ENCODE measurements around the gene CORO1C. TPM values are rescaled to one million over a fixed set of nuclear protein-coding genes. Genes with fewer than 3 reads are reported as not detected.
"Not testable (repeated sequence)": the region's sequence is repeated elsewhere in the genome, so short reads cannot be mapped to it uniquely, and the experiment has no call there.

CORO1C gene
- total RNA-seq, 4 donors from 2014 or later = 221 to 441 (median 315) TPM

DNA sequence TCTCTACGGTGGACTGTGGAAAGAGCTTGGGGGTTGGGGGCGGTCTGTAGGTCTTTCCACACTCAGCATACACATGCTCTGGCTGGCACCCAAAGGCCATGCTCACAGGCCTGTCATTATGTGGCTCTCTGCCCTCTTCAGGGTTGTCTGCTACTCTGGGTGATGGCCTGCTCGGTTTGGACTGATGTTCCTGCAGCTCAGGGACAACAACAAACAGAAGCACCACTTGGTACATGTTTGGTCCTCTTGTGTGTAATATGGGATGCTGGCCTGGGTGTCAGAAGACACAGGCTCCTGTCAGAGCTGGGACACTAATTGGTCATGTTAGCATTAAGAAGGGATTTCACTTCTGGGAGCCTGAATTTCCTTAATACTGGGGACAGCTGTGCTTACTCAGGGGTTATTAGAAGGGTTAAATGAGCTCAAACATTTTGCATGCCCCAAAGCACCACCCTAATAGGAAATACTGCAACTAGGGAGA lies 64.9 kb downstream of the CORO1C start:
- peaks cover 0 to 6% (median 5%) of the 10 kb centered on the region in 4 donors for H3K36me3 ChIP-seq
- no peak overlapping the region for H3K4me3 ChIP-seq
- intact Hi-C loops (cut with DNase I) = no loop called here
- no peaks in the 10 kb centered on the region for H3K27me3 ChIP-seq
- DNase-seq (ENCODE audit: extremely low spot score) = no peak
- H3K4me1 ChIP-seq = peaks cover 59 to 85% (median 80%) of the 10 kb centered on the region in 4 donors
- H3K9me3 ChIP-seq = no peaks in the 10 kb centered on the region
- TF ChIP-seq, protein P1, sequence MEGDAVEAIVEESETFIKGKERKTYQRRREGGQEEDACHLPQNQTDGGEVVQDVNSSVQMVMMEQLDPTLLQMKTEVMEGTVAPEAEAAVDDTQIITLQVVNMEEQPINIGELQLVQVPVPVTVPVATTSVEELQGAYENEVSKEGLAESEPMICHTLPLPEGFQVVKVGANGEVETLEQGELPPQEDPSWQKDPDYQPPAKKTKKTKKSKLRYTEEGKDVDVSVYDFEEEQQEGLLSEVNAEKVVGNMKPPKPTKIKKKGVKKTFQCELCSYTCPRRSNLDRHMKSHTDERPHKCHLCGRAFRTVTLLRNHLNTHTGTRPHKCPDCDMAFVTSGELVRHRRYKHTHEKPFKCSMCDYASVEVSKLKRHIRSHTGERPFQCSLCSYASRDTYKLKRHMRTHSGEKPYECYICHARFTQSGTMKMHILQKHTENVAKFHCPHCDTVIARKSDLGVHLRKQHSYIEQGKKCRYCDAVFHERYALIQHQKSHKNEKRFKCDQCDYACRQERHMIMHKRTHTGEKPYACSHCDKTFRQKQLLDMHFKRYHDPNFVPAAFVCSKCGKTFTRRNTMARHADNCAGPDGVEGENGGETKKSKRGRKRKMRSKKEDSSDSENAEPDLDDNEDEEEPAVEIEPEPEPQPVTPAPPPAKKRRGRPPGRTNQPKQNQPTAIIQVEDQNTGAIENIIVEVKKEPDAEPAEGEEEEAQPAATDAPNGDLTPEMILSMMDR (IDR thresholded peaks at IDR 0.05) = no peak
- TF ChIP-seq POLR2AphosphoS5 (IDR thresholded peaks at IDR 0.05) = peak in 1 of 2 donors; percentile 3
- 23% methylated on average over 3 of the region's 3 CpGs for WGBS
- peak overlapping the region; percentile 83 to 90 (median 84) for H3K27ac ChIP-seq (replicated peaks in 1 of 4)

GRCh38 chr12:108665608-108666202 lies 65.6 kb downstream of the CORO1C start:
- Histone ChIP-seq H3K4me1 (peaks cover 59 to 87% (median 78%) of the 10 kb centered on the region in 4 donors), H3K27ac (replicated peaks in 1 of 4) (peak overlapping the region; percentile 83 to 90 (median 84)), H3K4me3 (no peak overlapping the region), H3K36me3 (peaks cover 0 to 12% (median 6%) of the 10 kb centered on the region in 4 donors), H3K27me3 (no peaks in the 10 kb centered on the region), H3K9me3 (no peaks in the 10 kb centered on the region)
- WGBS = 49% methylated on average over 5 of the region's 6 CpGs
- intact Hi-C loops (cut with DNase I) = loop anchor here (2.0 kb wide), 3 partner anchors 65 to 191 kb away; partner anchors contain the start of genes CORO1C and SSH1
- DNase-seq (ENCODE audit: extremely low spot score) = no peak
- TF ChIP-seq EP300 (IDR thresholded peaks at IDR 0.05) (no peak), POLR2A (IDR thresholded peaks at IDR 0.05; ENCODE audit: low read depth) (no peak), POLR2AphosphoS5 (IDR thresholded peaks at IDR 0.05) (no peak)
- TF ChIP-seq, protein P1 (IDR thresholded peaks at IDR 0.05) = no peak

- Histone ChIP-seq H3K27ac (replicated peaks in 1 of 4) (peak overlapping the region; percentile 83 to 90 (median 84)), H3K9me3 (no peaks in the 10 kb centered on the region), H3K27me3 (no peaks in the 10 kb centered on the region), H3K36me3 (peaks cover 0 to 16% (median 9%) of the 10 kb centered on the region in 4 donors), H3K4me3 (peak overlapping the region in 1 of 4 donors; percentile 5), H3K4me1 (peaks cover 54 to 88% (median 80%) of the 10 kb centered on the region in 4 donors)
- TF ChIP-seq POLR2A (IDR thresholded peaks at IDR 0.05; ENCODE audit: low read depth) = no peak
- no peak for TF ChIP-seq EP300 (IDR thresholded peaks at IDR 0.05)
- TF ChIP-seq, protein P1 (IDR thresholded peaks at IDR 0.05) = peak in 2 of 3 experiments; percentile 96 to 97
- peak; percentile 80 to 90 for TF ChIP-seq POLR2AphosphoS5 (IDR thresholded peaks at IDR 0.05)
- 5% methylated on average over 5 of the region's 5 CpGs for WGBS
- DNase-seq (ENCODE audit: extremely low spot score) = peak; percentile 97
- intact Hi-C loops (cut with DNase I) = loop anchor here (2.0 kb wide), 3 partner anchors 66 to 192 kb away; partner anchors contain the start of genes CORO1C and SSH1
Observed at GRCh38 chr12:108664338-108665258, 66.7 kb downstream of the CORO1C start.

DNA sequence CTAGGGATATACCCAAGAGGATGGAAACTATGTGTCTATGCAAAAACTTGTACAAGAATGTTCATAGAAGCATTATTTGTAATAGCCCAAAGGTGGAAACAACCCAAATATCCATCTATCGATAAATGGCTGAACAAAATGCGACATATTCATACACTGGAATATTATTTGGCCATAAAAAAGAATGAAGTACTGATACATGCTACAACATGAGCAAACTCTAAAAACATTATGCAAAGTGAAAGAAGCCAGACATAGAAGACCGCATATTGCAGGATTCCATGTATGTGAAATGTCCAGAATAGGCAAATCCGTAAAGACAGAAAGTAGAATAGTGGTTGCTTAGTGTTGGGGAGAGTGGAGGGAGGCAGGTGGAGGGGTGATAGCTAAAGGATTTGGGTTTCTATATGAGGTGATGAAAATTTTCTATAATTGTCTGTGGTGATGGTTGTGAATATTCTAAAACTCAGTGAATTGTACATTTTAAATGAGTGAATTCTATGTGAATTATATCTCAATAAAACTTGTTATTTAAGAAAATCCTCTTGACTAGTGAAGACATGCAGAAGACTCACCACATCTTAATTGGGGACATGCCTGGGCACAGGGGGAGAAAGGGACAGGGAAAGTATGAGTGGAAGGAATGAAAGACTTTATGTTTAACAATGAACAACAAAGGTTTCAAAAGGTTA lies 67.8 kb downstream of the CORO1C start:
- intact Hi-C loops (cut with DNase I) = loop anchor here (2.0 kb wide), 3 partner anchors 67 to 193 kb away; partner anchors contain the start of genes CORO1C and SSH1

GRCh38 chr12:108658115-108658514 lies 73.2 kb downstream of the CORO1C start:
- H3K4me3 ChIP-seq; H3K9me3 ChIP-seq; intact Hi-C loops (cut with DNase I); H3K27me3 ChIP-seq; DNase-seq (ENCODE audit: extremely low spot score): not testable (repeated sequence)
- H3K36me3 ChIP-seq = peaks cover 25 to 76% (median 61%) of the 10 kb centered on the region in 4 donors
- peaks cover 14 to 56% (median 37%) of the 10 kb centered on the region in 4 donors for H3K4me1 ChIP-seq
- H3K27ac ChIP-seq (replicated peaks in 1 of 4) = peak overlapping the region; percentile 37 to 90 (median 76)
- 93% methylated on average over 4 of the region's 4 CpGs for WGBS

More for the DNA sequence above, 67.8 kb downstream of the CORO1C start:
- Histone ChIP-seq H3K36me3 (peaks cover 3 to 24% (median 16%) of the 10 kb centered on the region in 4 donors), H3K4me1 (peaks cover 46 to 84% (median 76%) of the 10 kb centered on the region in 4 donors), H3K9me3 (no peaks in the 10 kb centered on the region), H3K27ac (replicated peaks in 1 of 4) (peak overlapping the region; percentile 83 to 90 (median 84)), H3K4me3 (no peak overlapping the region), H3K27me3 (no peaks in the 10 kb centered on the region)
- no peak for DNase-seq (ENCODE audit: extremely low spot score)
- WGBS = 93% methylated on average over 4 of the region's 4 CpGs
- TF ChIP-seq, protein P1 (IDR thresholded peaks at IDR 0.05) = no peak
- TF ChIP-seq EP300 (IDR thresholded peaks at IDR 0.05) (no peak), POLR2A (IDR thresholded peaks at IDR 0.05; ENCODE audit: low read depth) (no peak), POLR2AphosphoS5 (IDR thresholded peaks at IDR 0.05) (no peak)
